ENCODE measurements around the gene APBA2. TPM values are rescaled to one million over a fixed set of nuclear protein-coding genes. Genes with fewer than 3 reads are reported as not detected.
"Not testable (repeated sequence)": the region's sequence is repeated elsewhere in the genome, so short reads cannot be mapped to it uniquely, and the experiment has no call there.

Gene APBA2
- total and polyA plus RNA-seq, 8 donors = 0.45 to 13.3 (median 2.0) TPM; not detected in 1

DNA sequence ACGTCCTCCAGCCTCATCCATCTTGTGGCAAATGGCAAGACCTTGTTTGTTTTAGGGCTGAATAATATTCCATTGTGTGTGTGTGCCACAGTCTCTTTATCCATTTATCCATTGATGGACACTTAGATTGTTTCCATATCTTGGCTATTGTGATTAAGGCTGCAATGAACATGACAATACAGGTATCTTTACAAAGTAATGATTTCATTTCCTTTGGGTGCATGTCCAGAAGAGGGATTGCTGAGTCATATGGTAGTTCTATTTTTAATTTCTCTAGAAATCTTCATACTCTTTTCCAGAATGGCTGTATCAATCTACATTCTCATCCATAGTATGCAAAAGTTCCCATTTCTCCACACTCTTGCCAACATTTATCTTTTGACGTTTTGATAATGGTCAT is 31.2 kb upstream of the APBA2 start:
- DNase-seq; intact Hi-C loops (cut with DNase I; ENCODE audit: low total_unique reads); H3K4me1 ChIP-seq; H3K4me3 ChIP-seq; H3K27me3 ChIP-seq; H3K36me3 ChIP-seq; H3K9me3 ChIP-seq; H3K27ac ChIP-seq: not testable (repeated sequence)
- WGBS, 5 donors = 43 to 56% (median 45%) methylated on average over 2 of the region's 2 CpGs

DNA sequence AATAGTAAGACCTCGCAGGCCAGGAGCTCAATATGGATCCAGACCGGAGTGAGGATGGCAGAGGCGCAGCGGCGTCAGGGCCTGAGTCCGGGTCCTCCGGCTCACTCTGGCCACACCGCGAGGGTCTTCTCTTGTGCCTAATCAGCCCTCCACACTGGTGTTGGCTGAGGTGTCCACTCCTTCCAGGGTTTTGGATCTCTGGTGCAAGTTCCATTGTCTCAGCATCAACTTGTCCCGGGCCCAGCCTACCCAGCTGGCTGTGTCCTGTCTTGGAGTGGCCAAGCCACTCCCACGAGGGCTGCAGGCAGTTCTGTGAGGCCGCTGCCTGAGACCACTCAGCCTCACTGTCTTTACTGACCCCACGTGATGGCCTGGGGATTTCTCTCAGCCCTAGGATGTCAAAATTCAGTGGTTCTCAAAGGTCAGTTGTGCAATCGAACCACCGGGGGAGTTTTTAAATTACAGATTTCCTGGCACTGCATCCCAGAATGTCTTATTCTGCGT is 24.7 kb upstream of the APBA2 start:
- Histone ChIP-seq H3K9me3 (no peaks in the 10 kb centered on the region), H3K4me1 (no peaks in the 10 kb centered on the region), H3K27ac (no peak overlapping the region), H3K36me3 (no peaks in the 10 kb centered on the region), H3K27me3 (no peaks in the 10 kb centered on the region), H3K4me3 (no peak overlapping the region)
- peak in 1 of 2 donors; percentile 30 for DNase-seq
- WGBS, 5 donors = 71 to 86% (median 82%) methylated on average over 7 to 16 of the region's 16 CpGs
- intact Hi-C loops (cut with DNase I; ENCODE audit: low total_unique reads) = no loop called here
- TF ChIP-seq, protein P1, sequence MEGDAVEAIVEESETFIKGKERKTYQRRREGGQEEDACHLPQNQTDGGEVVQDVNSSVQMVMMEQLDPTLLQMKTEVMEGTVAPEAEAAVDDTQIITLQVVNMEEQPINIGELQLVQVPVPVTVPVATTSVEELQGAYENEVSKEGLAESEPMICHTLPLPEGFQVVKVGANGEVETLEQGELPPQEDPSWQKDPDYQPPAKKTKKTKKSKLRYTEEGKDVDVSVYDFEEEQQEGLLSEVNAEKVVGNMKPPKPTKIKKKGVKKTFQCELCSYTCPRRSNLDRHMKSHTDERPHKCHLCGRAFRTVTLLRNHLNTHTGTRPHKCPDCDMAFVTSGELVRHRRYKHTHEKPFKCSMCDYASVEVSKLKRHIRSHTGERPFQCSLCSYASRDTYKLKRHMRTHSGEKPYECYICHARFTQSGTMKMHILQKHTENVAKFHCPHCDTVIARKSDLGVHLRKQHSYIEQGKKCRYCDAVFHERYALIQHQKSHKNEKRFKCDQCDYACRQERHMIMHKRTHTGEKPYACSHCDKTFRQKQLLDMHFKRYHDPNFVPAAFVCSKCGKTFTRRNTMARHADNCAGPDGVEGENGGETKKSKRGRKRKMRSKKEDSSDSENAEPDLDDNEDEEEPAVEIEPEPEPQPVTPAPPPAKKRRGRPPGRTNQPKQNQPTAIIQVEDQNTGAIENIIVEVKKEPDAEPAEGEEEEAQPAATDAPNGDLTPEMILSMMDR (IDR thresholded peaks at IDR 0.05) = no peak
- no peak for TF ChIP-seq EP300 (IDR thresholded peaks at IDR 0.05)
- TF ChIP-seq POLR2AphosphoS5 (IDR thresholded peaks at IDR 0.05) = no peak
- TF ChIP-seq POLR2A (IDR thresholded peaks at IDR 0.05) = no peak

DNA sequence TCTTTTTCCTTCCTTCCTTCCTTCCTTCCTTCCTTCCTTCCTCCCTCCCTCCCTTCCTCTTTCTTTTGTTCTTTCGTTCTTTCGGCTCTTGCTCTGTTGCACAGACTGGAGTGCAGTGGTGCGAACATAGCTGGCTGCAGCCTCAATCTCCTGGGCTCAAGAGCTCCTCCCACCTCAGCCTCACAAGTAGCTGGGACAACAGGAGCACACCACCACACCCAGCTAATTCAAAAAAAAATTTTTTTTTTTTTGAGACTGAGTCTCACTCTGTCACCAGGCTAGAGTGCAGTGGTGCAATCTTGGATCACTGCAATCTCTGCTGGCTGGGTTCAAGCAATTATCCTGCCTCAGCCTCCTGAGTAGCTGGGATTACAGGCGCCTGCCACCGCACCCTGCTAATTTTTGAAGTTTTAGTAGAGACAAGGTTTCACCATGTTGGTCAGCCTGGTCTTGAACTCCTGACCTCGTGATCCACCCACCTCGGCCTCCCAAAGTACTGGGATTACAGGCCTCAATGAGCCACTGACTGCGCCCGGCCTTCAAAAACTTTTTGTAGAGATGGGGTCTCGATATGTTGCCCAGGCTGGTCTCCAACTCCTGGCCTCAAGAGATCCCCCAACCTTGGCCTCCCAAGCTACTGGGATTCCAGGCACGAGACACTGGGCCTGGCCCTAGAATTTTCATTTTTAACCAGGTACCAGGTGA is 24.0 kb upstream of the APBA2 start:
- H3K4me1 ChIP-seq; H3K4me3 ChIP-seq; intact Hi-C loops (cut with DNase I; ENCODE audit: low total_unique reads); DNase-seq; H3K27me3 ChIP-seq; H3K36me3 ChIP-seq; H3K27ac ChIP-seq; H3K9me3 ChIP-seq: not testable (repeated sequence)
- WGBS, 5 donors = 87 to 91% (median 89%) methylated on average over 11 of the region's 11 CpGs

DNA sequence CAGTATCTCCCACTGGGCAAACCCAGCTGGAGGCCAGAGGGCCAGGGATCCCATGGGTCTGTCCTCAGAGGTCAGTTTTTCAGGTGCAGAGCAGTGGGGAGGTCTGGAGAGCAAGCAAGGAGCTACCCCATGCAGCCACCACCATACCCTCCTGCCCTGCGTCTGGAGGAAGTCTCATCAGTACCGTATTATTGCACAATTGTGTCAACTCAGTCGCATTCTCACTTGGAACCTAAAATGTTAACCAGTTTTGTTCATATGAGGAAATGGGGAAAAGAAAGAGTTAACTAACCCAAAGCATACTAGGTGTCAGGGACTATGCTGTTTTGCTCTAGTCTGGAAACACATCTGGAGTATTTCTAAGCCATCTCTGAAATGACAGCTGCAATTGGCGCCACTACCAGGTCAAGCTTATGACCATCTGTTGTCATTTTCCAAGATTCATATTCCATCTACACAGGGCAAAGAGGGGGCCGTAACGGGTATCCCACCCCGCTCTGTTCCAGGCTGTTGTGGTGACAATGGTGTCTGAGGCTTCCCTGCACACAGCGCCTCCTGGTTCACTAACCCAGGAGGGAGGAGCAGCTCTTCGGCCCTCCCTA is 16.9 kb upstream of the APBA2 start:
- no peak overlapping the region for H3K27ac ChIP-seq
- TF ChIP-seq, protein P1 (IDR thresholded peaks at IDR 0.05) = no peak
- no peak for TF ChIP-seq EP300 (IDR thresholded peaks at IDR 0.05)
- TF ChIP-seq POLR2AphosphoS5 (IDR thresholded peaks at IDR 0.05) = no peak
- no peak for TF ChIP-seq POLR2A (IDR thresholded peaks at IDR 0.05)
- H3K4me3 ChIP-seq = no peak overlapping the region
- H3K9me3 ChIP-seq = peaks cover 0 to 42% (median 8%) of the 10 kb centered on the region in 4 donors
- no peak for DNase-seq
- intact Hi-C loops (cut with DNase I; ENCODE audit: low total_unique reads) = no loop called here
- H3K4me1 ChIP-seq = no peaks in the 10 kb centered on the region
- WGBS, 5 donors = 68 to 93% (median 88%) methylated on average over 9 of the region's 9 CpGs
- H3K36me3 ChIP-seq = no peaks in the 10 kb centered on the region
- H3K27me3 ChIP-seq = no peaks in the 10 kb centered on the region

DNA sequence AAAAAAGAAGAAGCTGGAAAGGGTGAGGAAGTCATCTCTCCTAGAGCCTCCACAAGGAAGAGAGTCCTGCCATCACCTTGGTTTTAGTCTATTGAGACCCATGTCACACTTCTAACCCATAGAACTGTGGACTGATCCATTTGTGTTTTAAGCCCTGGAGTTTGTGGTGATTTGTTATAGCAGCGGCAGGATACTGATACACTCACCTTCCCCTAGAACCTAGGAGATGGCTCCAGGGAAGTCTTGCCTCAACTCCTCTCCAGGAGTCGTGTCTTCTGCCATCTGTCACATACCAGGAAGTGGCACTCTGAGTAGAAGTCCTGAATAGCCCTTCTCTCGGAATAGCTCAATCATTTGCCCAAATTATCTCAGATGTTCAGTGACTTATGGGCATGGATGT is 14.6 kb upstream of the APBA2 start:
- intact Hi-C loops (cut with DNase I; ENCODE audit: low total_unique reads) = no loop called here
- Histone ChIP-seq H3K4me1 (no peaks in the 10 kb centered on the region), H3K27me3 (no peaks in the 10 kb centered on the region), H3K9me3 (peaks cover 0 to 42% (median 8%) of the 10 kb centered on the region in 4 donors), H3K4me3 (no peak overlapping the region), H3K36me3 (no peaks in the 10 kb centered on the region), H3K27ac (no peak overlapping the region)
- no peak for DNase-seq
- TF ChIP-seq, protein P1 (IDR thresholded peaks at IDR 0.05) = no peak
- WGBS, 5 donors = 84 to 91% (median 90%) methylated on average over 3 of the region's 3 CpGs

All from stomach (tissue), 9 donors.